Middle frontal gyrus (tissue), 1 donor: ENCODE data around the gene TAP1.
"Not testable (repeated sequence)": the region's sequence is repeated elsewhere in the genome, so short reads cannot be mapped to it uniquely, and the experiment has no call there.

Source experiments
- DNase-seq: peaks from one replicate; pipeline ENCODE4 v3.0.0-alpha.2; 2015; ENCODE audit warnings: low spot score; ENCODE audit errors: extremely low spot score

The TAP1 gene

GRCh38 chr6:32807020-32807580 lies 46.4 kb downstream of the TAP1 start:
- DNase-seq = no peak

- DNase-seq = not testable (repeated sequence)
Observed at GRCh38 chr6:32805404-32805803, 48.1 kb downstream of the TAP1 start.

- no peak for DNase-seq
Observed at GRCh38 chr6:32803416-32803815, 50.1 kb downstream of the TAP1 start.

- no peak for DNase-seq
Observed at GRCh38 chr6:32799740-32800139, 53.8 kb downstream of the TAP1 start.

- no peak for DNase-seq
Observed at GRCh38 chr6:32799168-32799567, 54.3 kb downstream of the TAP1 start.

GRCh38 chr6:32796848-32797776 lies 56.4 kb downstream of the TAP1 start:
- peak; percentile 59 for DNase-seq
